ENCODE measurements around the gene ABCC5.

DNA sequence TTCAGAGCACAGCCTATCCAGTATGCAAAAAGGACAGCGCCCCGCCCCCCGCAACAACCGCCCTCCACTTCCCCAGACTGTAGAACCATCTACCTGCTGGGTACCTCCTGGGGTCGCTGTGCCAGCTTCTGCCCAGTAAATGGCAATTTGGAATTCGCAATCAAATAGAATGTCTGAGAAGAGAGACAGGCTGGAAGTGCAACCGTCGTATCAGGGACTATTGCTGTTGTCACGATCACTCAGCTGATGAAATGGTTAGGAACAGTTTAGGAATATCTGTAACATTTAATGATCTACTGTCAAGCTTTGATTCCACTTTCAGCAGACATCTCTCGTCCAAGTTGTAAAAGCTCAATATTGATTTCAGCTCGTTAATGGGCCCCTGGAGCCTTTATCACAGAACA lies 119.7 kb downstream of the ABCC5 start:
- peak; percentile 19; the same call in 1 of the 2 replicates for TF ChIP-seq CTCF (IDR thresholded peaks at IDR 0.05)
- TF ChIP-seq POLR2AphosphoS5 (IDR thresholded peaks at IDR 0.05; ENCODE audit: low read depth, low read length): no peak
- TF ChIP-seq, protein P1, sequence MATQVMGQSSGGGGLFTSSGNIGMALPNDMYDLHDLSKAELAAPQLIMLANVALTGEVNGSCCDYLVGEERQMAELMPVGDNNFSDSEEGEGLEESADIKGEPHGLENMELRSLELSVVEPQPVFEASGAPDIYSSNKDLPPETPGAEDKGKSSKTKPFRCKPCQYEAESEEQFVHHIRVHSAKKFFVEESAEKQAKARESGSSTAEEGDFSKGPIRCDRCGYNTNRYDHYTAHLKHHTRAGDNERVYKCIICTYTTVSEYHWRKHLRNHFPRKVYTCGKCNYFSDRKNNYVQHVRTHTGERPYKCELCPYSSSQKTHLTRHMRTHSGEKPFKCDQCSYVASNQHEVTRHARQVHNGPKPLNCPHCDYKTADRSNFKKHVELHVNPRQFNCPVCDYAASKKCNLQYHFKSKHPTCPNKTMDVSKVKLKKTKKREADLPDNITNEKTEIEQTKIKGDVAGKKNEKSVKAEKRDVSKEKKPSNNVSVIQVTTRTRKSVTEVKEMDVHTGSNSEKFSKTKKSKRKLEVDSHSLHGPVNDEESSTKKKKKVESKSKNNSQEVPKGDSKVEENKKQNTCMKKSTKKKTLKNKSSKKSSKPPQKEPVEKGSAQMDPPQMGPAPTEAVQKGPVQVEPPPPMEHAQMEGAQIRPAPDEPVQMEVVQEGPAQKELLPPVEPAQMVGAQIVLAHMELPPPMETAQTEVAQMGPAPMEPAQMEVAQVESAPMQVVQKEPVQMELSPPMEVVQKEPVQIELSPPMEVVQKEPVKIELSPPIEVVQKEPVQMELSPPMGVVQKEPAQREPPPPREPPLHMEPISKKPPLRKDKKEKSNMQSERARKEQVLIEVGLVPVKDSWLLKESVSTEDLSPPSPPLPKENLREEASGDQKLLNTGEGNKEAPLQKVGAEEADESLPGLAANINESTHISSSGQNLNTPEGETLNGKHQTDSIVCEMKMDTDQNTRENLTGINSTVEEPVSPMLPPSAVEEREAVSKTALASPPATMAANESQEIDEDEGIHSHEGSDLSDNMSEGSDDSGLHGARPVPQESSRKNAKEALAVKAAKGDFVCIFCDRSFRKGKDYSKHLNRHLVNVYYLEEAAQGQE (IDR thresholded peaks at IDR 0.05; ENCODE audit: insufficient read depth in 1 of 2, low read depth in 2 of 2, low read length in 1 of 2): no peak
- TF ChIP-seq SIN3A (IDR thresholded peaks at IDR 0.05; ENCODE audit: borderline replicate concordance, insufficient read depth, low read depth, low read length): no peak
